Chondrocyte (in vitro differentiated cells): ENCODE results near the gene TAS2R46. TPM values are rescaled to one million over a fixed set of nuclear protein-coding genes. Genes with fewer than 3 reads are reported as not detected.
A peak's percentile ranks its signal among the peaks of the same experiment; 100 is the strongest.
"Not testable (repeated sequence)": the region's sequence is repeated elsewhere in the genome, so short reads cannot be mapped to it uniquely, and the experiment has no call there.

ENCODE experiments used
- DNase-seq: peaks from one replicate; pipeline ENCODE4 v3.0.0; 2021; ENCODE audit warnings: mixed read lengths, low spot score
- H3K27ac Mint-ChIP-seq: one replicate; pipeline ENCODE4 v1.8.0; 2021; ENCODE audit warnings: mild to moderate bottlenecking, moderate library complexity, mixed read lengths; ENCODE audit not compliant: unreplicated experiment
- H3K27me3 Mint-ChIP-seq: 2 replicates; pipeline ENCODE4 v1.8.0; 2021; ENCODE audit warnings: low read depth, mixed read lengths
- H3K36me3 Mint-ChIP-seq: 2 replicates; pipeline ENCODE4 v1.8.0; 2021; ENCODE audit warnings: low read depth, mixed read lengths
- H3K4me1 Mint-ChIP-seq: 2 replicates; pipeline ENCODE4 v1.8.0; 2021; ENCODE audit warnings: low read depth, mild to moderate bottlenecking, mixed read lengths
- H3K4me3 Mint-ChIP-seq: one replicate; pipeline ENCODE4 v1.8.0; 2021; ENCODE audit warnings: mild to moderate bottlenecking, moderate library complexity, mixed read lengths; ENCODE audit not compliant: unreplicated experiment
- H3K9me3 Mint-ChIP-seq: 2 replicates; pipeline ENCODE4 v1.8.0; 2021; ENCODE audit warnings: low read depth, mixed read lengths
- CTCF ChIP-seq: fragments of 200-600 bp; sonication (generic); IDR thresholded peaks from 2 replicates; pipeline ENCODE4 v1.5.0; 2021; ENCODE audit warnings: antibody characterized with exemption, mild to moderate bottlenecking, moderate library complexity
- total RNA-seq: library from RNA; stranded (reverse); gene quantifications from 3 replicates; pipeline ENCODE4 v1.2.1, GENCODE V29; 2021

The TAS2R46 gene
- total RNA-seq, 1 donor from 2014 or later = 0.70 TPM

GRCh38 chr12:11039171-11039570, 22.9 kb downstream of the TAS2R46 start:
- Mint-ChIP-seq H3K27ac (no peak overlapping the region), H3K4me3 (no peak overlapping the region), H3K4me1 (peaks cover 8% of the 10 kb centered on the region), H3K36me3 (peaks cover 9% of the 10 kb centered on the region), H3K9me3 (peaks cover 10% of the 10 kb centered on the region), H3K27me3 (no peaks in the 10 kb centered on the region)
- no peak for TF ChIP-seq CTCF
- no peak for DNase-seq

- H3K9me3 Mint-ChIP-seq, H3K27ac Mint-ChIP-seq, H3K4me1 Mint-ChIP-seq, H3K4me3 Mint-ChIP-seq, DNase-seq, H3K27me3 Mint-ChIP-seq: not testable (repeated sequence)
- peaks cover 12% of the 10 kb centered on the region for H3K36me3 Mint-ChIP-seq
These were observed 28.1 kb downstream of the TAS2R46 start for GRCh38 chr12:11033959-11034358.

- H3K27me3 Mint-ChIP-seq = no peaks in the 10 kb centered on the region
- peaks cover 14% of the 10 kb centered on the region for H3K36me3 Mint-ChIP-seq
- TF ChIP-seq CTCF = no peak
- no peak within 1 kb of the TSS for H3K4me3 Mint-ChIP-seq
- no peak within 1 kb of the TSS for H3K27ac Mint-ChIP-seq
- H3K9me3 Mint-ChIP-seq = no peaks in the 10 kb centered on the region
- H3K4me1 Mint-ChIP-seq = no peaks in the 10 kb centered on the region
- DNase-seq = no peak
These were observed 30.8 kb downstream of the TAS2R46 start, which contains the start of gene TAS2R31 for GRCh38 chr12:11031307-11031706. TAS2R31 (minus strand) TSS chr12:11031407; CDS start chr12:11031335, 72 bp downstream.

GRCh38 chr12:11026118-11026517, 36.0 kb downstream of the TAS2R46 start:
- no peak for DNase-seq
- H3K27me3 Mint-ChIP-seq = no peaks in the 10 kb centered on the region

GRCh38 chr12:11023387-11023786, 38.7 kb downstream of the TAS2R46 start:
- DNase-seq = no peak
- Mint-ChIP-seq H3K4me1 (no peaks in the 10 kb centered on the region), H3K36me3 (peaks cover 13% of the 10 kb centered on the region), H3K27ac (peak overlapping the region; percentile 47), H3K27me3 (no peaks in the 10 kb centered on the region), H3K9me3 (peaks cover 5% of the 10 kb centered on the region), H3K4me3 (no peak overlapping the region)
- TF ChIP-seq CTCF = no peak

More at GRCh38 chr12:11026118-11026517, 36.0 kb downstream of the TAS2R46 start:
- peaks cover 13% of the 10 kb centered on the region for H3K36me3 Mint-ChIP-seq
- H3K4me1 Mint-ChIP-seq = no peaks in the 10 kb centered on the region
- H3K9me3 Mint-ChIP-seq = peaks cover 5% of the 10 kb centered on the region
- TF ChIP-seq CTCF = no peak
- no peak overlapping the region for H3K4me3 Mint-ChIP-seq
- no peak overlapping the region for H3K27ac Mint-ChIP-seq

GRCh38 chr12:11022520-11022919, 39.6 kb downstream of the TAS2R46 start, which contains the start of gene TAS2R19:
TAS2R19 (minus strand) TSS chr12:11022620; CDS start chr12:11022571, 49 bp downstream.
- no peaks in the 10 kb centered on the region for H3K4me1 Mint-ChIP-seq
- no peaks in the 10 kb centered on the region for H3K27me3 Mint-ChIP-seq
- no peak for DNase-seq
- no peak within 1 kb of the TSS for H3K4me3 Mint-ChIP-seq
- H3K9me3 Mint-ChIP-seq = peaks cover 5% of the 10 kb centered on the region
- no peak for TF ChIP-seq CTCF
- peak within 1 kb of the TSS; percentile 47 for H3K27ac Mint-ChIP-seq
- peaks cover 11% of the 10 kb centered on the region for H3K36me3 Mint-ChIP-seq
